NCI-H2107 treated with DMSO at 0.1 percent for 48 hours (cell line): ENCODE measurements around the gene ADAMTS16.

Source experiments
- DNase-seq: peaks from one replicate; lab custom pipeline; 2025; ENCODE audit not compliant: unreplicated experiment; lab: John Stamatoyannopoulos, UW

The ADAMTS16 gene

DNA sequence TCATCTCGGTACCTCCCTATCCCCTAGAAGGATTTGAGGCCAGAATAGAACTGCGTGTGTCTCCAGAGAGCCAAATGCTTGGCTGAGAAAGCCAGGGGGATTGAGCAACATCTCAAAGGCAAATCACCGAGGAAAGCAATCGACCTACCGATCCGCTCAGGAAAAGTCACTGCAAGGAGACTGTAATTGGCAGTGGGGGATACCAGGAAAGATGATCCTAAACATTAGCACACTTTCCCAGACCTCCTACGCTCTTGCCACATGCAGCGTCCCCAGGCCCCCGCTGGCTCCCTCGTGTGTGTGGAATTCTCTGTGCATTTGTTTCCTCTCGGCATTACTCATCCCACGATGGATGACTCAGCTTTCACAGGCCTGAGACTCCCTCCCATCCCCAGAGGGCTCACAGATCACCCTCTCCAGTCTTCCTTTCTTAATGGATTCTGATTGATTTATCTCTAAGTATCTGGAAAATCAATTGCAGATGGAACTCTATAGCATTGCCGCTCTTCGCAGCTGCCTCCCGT is 200.1 kb downstream of the ADAMTS16 start:
- DNase-seq = no peak

DNA sequence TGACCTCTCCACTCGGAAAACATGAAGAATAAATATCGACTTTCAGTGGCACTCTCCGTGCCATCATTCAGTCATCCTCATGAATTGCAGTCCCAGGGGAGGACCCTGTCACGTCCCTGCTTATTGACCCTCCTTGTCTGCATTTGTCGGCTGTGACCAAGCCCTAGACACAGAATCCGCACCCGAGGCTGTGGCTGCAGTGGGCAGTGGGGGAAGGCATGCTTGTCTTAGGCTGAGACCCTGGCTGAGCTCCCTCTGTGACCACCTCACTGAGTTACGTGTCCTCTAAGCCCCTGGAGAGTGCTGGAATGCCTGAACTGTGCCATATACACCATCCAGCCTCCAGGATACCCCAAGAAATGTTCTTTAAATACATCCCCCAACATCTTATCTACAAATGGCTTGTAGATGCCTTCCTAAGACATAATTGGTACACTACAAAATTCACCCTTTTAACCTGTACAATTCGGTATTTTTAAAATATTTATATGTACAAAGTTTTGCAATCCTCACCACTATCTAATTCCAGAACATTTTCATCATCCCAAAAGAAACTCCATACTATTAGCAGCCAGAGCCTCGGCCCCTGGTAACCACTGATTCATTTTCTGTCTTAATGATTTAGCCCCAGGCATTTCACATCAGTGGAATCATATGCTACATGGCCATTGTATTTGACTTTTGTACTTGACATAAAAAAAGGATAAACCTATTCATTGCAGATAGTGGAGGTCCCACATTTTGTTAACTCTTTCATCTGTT is 201.6 kb downstream of the ADAMTS16 start:
- DNase-seq = no peak

DNA sequence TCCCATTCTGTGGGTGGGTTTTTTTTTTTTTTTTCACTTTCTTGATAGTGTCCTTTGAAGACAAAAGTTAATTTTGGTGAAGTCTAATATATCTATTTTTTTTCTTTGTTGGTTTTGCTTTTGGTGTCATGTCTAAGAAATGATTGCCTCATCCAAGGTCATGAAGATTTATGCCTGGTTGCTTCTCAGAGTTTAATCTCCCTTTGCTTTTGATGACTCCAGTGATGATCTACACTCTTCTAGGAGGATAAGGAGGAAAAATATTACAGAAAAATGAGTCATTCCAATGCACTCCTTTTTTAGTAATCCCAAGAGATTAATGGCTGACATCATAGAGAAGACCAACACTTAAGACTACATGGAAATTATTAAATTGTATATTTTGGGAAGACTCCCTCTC is 202.7 kb downstream of the ADAMTS16 start:
- no peak for DNase-seq

DNA sequence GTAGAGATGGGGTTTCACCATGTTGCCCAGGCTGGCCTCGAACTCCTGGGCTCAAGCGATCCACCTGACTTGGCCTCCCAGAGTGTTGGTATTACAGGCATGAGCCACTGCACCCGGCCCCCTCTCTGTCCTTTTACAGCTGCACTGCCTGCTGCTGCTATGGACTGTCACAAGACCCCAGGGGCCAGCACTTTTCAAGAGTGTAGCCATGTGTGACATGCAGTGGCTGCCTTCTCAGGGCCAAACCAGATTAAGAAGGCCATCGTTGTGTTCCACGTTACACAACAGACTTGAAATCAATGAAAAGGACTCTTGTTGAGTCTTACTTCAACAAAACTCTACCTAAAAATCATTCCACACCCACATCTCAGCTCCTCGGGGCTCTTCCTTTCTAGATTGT is 203.4 kb downstream of the ADAMTS16 start:
- no peak for DNase-seq

DNA sequence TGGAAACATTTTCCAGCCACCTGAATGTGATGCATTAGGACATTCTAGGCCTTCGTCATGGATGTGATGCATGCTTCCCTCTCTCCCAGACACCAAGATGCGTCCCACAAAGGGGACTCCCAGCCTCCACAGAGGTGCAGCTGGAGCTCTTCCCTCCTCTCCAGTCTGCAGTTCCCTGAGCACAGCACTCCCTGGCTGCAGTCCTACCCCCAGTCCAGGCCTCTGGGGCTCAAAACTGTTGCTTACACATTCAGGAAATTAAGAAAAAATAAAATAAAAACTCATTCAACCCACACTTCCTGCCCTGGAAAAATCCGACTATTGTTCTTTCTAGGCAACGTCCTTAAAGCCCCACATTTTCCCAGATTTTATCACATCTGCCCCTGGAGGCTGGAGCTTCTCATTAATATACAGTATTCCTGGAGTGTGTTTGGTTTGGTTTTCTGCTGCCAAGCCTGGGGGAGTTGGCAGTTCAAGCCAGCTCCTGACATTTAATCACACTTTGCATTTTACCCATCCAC is 204.0 kb downstream of the ADAMTS16 start:
- DNase-seq = no peak

DNA sequence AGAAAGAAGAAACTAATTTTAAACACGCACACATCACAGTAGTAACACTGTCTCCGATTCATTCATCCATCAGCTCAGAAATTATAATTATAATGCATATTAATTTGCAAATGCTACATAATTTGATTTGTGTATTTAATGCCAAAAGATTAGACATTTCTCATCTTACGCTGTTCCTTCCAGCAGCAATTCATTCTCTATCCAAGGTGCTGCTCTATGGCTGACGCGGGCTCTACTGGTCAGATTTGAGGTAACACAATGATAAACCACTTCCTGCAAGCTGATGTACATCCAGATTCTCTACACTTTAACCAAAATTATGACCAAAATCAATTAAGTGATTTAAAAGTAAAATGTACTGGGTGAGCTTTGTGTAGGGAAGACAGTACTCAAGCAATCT is 204.5 kb downstream of the ADAMTS16 start:
- no peak for DNase-seq

DNA sequence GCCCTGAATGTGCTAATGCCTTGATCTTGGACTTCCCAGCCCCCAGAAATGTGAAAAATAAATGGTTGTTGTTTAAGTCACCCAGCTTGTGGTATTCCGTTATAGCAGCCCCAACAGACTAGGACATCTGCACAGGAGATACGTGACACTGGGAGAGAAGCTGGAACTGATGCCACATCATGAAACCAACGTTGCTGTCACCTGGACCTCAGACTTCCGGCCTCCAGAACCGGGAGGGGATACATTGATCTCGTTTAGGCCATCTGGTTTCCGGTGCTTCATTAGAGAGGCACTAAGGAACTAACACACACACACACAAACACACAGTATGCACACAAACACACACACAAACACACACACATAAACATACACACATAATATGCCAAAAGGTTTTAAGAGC is 207.3 kb downstream of the ADAMTS16 start:
- DNase-seq = no peak

DNA sequence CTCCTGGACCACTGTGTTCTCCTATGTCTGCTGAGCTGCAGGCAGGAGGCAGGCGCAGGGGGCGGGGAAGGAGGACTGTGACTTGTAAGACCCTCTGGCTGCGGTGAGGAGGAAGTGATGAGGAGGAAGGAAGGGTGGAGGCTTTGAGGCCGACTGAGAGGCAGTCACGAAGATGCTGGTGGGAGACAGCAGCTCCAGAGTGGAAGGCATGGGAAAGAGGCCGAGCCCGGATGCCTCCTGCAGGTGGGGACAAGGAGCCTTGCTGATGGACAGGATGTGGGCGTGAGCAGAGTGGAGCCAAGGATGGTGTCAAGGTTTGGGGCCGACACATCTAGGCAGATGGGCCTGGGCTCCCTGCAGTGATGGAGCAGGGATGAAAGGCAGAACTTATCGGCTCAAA is 208.0 kb downstream of the ADAMTS16 start:
- DNase-seq = no peak

DNA sequence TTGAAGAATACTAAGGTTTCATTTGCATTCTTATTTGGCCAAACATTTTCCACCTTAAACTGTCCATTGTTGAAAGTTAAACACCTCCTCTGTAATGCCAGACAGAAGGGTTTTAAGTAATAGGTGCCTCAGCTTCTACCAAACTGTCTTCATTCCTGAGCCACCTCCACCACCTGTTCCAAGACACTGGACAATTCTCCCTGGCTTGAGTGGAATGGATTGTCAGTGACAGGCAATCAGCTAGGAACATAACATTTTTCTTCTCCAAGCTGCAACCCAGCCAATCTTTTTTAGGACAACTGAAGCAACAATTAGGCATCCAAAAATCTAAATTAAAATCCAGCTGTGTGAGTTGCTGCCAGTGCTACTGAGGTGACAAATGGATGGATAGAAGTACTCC is 208.4 kb downstream of the ADAMTS16 start:
- no peak for DNase-seq

DNA sequence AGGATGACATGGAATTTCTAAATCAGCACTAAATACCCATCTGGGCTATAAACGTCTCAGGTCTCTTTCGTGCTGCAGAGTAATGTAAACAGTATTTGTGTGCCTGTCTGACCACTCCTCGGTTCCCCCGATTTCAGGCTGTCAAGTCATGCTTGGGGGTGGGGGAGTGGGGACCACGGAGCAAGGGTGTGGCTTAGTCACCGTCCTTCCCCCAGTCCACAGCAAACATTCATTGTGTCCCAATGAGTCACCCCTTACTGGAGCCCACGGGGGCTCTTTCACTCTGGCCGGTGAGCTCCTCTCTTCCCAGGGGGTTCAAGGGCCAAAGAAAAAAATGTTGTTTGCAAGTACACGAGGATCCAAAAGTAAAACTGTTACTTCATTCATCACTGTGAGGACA is 210.0 kb downstream of the ADAMTS16 start:
- no peak for DNase-seq

DNA sequence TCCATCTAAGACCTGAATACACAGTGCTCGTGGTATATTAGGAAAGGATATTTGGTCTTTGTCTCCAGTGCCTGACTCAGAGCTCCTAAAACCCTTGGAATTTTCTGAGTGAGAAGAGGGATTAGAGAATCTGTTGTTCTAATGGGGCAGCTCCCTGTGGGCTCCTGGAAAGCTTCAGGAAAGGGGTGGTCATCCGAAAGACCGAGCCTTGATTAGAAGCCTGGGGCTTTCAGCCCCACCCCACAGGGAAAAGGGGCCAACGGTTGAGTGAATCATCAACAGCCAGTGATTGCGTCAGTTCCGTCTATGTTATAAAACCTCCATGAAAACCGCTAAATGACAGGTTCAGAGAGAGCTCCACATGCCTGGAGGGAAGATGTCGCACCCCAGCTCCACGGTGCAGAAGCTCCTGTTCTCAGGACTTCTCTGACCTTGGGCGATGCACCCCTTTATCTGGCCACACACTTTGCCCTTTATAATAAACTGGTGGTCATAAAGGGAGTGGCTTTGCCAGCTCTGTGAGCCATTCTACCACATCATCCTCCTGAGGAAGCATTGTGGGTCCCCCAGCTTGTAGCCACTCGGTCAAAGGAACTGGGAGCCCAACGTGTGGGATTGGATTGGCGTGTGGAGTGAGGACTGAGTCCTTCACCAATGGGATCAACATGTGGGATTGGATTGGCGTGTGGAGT is 211.3 kb downstream of the ADAMTS16 start:
- no peak for DNase-seq

DNA sequence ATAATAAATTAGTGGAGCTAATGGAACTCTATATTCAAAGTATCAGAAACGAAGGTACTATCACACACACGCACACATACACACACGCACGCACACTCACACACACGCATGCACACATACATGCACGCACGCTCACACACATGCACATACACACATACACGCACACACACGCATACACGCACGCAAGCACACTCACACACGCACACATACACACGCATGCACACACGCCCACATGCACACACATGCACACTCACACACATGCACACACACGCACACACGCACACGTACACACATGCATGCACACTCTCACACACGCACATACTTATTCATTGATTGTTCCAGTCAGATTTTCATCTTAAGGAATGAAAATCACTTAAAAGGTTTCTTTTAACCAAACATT is 212.5 kb downstream of the ADAMTS16 start:
- DNase-seq = no peak

DNA sequence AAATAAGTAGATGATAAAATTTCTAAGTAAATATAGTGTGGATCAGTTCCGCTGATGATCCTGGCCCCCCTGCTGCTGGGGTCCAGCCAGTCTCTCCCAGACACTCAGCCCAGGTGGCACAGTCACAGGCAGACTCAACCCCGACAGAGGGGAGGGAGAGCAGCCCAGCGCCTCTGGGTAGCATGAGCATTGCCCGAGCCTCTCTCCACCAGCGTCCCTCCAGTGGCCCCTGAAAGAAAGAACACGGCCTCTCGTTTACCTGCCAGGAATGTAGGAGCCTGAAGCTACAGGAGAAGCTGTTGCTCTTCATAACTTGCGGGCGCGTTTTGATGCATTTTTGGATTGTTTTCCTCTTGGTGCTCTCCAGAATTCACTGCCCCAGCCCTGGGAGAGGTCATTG is 213.6 kb downstream of the ADAMTS16 start:
- DNase-seq = no peak

DNA sequence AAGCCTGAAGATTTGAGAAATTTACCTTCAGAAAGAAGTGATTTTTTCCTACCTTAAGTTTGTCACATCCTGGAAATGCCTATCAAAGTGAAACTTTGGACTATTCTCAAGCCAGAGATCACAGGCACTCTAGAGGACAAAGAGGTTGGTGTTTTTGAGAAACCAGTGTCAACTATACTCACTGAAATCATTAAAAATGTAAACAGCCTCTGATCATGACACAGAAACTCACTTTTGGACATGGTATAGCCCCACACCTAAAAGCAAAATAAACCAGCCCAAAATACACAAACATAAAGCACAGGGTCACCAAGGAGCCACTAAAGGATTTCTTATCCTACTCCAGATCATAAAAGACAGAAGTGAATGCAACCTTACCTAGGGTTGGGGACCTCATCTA is 216.6 kb downstream of the ADAMTS16 start:
- no peak for DNase-seq

DNA sequence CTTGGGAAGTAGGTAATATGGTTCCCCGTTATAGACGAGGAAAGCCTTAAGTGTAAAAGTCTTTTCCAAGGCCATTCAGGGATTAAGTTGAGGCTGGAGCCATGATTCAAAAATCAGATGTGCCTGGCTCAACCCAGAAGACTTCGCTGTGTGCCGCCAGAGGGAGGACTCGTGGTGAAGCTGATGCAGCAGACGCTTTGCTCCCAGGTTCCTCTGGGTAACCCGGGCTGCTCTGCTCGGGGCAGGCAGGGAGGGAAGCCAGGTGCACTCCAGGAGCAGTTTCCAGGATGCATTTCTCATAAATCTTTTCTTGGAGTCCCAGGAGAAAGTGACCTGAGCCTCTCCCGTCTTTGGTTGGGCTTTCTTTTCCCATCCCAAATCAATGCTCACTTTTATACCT is 219.5 kb downstream of the ADAMTS16 start:
- no peak for DNase-seq

DNA sequence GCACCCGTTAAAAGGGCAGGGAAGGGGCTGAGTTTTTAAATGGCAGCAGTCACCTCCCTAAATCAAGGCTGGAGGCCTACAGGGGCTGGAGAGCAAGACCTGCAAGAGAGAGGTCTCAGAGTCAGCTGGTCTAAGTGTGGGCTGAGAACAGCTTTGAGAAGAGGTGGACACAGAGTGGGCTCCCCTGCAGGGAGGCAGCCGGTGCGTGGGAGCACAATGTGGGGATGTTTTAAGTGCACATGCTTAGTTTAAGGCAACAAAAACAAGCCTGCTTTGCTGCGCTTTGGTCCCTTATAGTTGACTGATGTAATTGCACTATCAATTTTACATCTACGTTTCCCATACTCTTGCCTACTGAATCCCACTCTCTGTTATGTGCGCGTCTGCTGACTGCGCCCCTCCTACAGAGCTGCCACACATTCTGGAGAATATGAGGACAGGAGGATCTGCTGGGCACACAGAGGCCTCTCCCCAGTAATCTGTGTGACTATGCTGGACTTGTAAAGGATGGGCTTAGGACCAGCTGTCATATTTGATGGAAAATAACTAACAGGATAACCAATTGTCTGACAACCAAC is 220.3 kb downstream of the ADAMTS16 start:
- DNase-seq = no peak

DNA sequence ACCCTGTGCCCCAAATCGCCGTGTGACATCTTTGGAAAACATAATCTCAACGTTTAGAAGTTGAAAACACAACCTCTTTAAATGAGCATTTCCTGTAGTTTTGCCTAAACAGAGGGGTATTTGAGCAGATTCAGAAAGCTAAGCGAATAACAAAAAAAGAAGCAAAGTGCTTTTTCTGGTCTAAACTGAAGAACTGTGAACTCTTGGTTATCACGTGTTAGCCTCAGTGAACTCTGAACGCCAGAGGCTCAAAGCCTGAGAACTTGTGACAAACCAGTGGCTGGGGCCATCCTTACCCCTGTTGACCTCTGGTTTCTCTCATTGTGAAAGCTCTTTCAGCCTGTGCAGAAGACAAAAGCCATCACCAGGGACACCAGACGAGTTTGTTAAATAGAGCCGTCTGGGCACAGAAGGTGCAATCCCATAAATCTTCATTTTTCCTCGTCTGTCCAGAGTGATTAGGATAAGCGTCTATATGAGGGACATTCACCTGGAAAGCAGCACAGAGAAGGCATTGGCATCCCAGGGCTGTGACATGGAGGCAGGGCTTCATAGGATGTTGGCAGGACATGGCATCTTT is 220.9 kb downstream of the ADAMTS16 start:
- DNase-seq = no peak

DNA sequence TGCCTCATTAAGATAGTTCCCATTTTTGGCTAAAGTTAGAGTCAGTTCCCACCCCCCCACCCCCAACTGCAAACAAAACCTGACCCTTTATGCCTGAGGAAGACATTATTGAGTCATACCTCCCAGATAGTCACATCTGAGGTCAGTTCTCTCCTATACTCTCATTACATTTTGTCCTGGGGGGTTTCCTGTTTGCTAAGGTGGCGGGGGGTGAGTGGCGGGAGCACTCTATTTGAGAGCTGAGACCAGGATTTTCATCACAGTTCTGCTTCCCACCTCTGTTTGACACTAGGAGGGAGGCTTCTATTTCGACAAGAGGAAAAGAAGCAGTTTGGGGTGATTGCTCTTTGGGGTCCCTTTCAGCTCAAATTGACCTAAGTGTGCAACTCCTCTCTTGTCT is 222.9 kb downstream of the ADAMTS16 start:
- DNase-seq = no peak

DNA sequence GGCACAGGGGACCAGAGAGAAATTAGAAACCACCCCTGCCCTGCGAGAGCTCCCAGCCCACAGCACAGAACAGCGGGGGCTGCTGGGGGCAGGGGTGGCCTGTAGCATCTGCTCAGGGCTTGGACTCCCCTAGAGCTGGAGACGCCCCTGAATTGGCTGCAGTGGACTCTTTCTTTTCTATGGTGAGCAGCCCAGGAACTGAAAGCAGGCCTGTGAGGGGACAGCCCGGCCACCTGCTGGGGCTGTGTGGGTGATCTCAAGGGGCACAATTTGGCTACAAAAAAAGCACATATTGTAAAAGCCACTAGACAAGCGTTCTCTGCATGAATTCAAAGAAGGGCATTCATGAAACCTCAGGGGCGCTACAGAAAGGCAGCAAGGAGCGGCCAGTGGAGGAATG is 224.8 kb downstream of the ADAMTS16 start:
- no peak for DNase-seq

DNA sequence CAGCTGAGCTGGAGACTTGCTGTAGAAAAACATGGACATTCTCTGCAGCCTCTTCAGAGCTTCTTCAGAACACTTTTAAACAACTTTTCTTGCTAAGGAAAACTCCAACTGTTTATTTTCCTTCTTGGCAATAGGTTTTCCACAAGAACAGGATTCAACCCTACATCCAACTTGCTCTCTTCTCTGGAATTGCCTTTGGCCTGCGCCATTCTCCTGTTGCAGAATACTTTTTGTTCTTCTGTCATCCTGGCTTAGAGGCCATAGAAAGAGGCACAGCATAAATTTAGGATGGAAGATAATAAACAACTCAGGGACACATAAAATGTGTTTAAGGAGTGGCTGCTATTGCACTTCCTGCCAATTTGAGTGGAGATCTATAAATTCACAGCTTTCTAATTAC is 227.6 kb downstream of the ADAMTS16 start:
- DNase-seq = no peak

DNA sequence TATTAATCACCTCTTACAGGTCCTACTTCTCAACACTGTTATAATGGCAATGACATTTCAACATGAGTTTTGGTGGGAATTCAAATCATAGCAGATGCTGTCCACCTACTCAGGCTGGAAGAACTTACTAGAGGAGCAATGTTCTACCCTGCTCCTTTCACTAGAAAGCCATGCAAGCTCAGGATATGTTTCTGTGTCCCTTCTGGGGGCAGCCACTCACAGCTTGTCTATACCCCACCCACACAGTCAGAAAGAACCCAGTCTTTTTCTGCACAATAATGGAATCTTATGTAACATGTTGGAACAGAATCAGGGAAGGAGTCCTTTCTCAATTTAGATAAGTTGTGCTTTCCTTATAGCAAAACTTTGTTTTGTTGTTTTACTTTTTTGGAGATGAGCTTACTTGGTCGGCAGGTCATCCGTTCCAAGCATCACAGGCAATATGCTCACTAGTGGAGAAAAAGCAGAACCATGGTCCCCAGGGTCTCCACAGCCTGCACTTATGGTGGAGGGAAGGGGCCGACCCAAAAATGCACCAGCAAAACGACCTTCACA is 229.0 kb downstream of the ADAMTS16 start:
- no peak for DNase-seq
